AG08395 (cell line): ENCODE results near the gene STAC.
"Not testable (repeated sequence)": the region's sequence is repeated elsewhere in the genome, so short reads cannot be mapped to it uniquely, and the experiment has no call there.

Experiments
- DNase-seq: peaks from one replicate; pipeline ENCODE4 v3.0.0; 2012; ENCODE audit warnings: mixed read lengths, low spot score

STAC gene

DNA sequence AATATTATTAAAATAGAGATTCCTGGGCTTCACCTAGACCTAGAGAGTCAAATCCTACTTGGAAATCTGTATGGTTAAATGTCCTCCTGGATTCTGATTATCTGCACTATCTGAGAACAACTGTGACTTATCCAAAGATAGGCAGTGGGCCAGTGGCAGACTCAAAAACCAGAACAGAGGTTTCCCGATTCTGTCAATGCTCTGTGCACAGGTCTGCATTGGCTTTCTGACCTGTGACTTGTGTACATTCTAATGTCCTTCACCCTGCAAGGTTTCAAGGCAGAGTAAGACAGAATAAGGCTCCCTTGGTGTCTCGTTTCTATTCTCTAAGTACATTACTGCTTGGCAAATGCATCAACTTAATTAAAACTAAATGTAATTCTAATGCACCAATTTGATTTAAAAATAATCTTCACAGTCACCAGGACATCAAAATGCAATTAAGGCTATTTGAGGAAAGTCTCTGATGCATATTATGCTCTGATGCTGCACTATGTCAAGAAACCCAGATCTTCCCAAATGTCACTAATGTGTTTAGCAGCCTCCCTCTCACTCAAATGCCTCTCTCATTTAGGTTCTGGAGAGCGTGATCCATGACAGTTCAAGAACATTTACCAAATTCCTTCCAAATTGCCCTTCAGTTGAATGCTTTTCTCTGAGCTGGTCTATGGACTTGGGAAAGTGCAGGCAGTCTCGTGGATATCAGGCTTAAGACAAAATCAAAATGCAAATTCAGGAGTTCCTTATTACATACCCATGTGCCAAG is 140.1 kb downstream of the STAC start:
- DNase-seq = no peak

DNA sequence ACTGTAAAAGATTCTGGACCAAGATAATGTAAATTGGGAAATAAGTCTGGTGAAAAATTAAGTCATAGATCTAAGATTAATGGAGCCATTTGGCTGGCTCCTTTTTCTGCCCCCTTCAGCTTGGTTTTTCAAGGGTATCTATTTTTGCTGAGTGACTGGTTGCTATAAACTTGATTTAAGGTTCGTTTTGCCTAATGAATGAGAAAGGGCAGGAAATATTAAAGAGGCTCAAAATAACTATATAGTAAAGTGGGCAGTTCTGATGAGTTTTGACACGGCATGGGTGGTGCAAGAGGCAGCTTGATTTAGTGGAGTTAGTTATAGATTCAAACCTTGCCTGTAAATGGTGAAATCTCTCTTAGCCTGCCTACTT is 140.7 kb downstream of the STAC start:
- no peak for DNase-seq

DNA sequence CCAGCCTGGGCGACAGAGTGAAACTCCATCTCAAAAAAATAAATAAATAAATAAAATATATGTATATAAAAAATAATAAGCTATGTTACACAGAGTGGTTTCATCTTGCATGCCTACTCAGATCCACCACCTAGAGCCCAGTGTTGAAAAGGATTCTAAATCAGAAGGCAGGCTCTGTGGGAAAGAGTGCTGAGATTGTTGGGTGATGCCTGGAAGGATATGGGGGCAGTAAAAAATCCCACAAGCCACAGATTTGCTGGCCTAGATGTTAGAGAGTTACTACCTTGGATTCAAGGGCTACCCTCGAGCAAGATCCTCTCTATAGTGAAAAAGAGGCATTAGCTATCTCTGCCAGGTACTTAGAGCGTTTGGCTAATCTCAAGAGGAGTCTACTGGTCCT is 144.3 kb downstream of the STAC start:
- DNase-seq = peak; percentile 10

DNA sequence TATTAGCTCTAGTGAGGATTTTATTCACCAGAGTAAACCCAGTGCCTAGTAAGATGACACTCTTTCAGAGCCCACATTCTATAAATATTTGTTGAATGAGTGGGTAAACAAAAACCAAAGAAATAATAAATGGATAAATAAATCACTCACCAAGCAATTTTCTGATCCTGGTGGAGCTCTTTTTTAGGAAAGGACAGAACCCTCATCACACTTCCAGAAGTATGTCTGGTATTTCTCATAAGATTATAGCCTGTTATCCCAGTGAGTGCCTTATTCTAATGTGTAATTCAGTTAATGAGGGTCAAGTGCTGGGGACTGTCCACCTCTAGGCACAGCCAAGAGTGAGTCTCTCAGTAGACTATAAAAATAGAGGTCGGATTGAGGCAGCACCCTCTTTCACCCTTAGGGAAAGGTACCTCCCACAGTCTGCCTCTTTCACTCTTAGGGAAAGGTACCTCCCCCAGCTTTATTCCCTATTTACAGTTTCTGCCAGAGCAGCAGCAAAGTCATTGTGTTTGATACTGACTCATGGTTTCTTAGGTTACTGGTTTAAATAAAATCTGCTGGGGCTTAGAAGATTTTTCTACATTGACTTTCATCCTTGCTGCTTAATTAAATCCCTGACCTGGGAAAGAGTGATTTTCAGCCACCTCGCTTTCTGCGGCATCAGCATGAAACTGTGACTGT is 145.0 kb downstream of the STAC start:
- peak; percentile 74 for DNase-seq

DNA sequence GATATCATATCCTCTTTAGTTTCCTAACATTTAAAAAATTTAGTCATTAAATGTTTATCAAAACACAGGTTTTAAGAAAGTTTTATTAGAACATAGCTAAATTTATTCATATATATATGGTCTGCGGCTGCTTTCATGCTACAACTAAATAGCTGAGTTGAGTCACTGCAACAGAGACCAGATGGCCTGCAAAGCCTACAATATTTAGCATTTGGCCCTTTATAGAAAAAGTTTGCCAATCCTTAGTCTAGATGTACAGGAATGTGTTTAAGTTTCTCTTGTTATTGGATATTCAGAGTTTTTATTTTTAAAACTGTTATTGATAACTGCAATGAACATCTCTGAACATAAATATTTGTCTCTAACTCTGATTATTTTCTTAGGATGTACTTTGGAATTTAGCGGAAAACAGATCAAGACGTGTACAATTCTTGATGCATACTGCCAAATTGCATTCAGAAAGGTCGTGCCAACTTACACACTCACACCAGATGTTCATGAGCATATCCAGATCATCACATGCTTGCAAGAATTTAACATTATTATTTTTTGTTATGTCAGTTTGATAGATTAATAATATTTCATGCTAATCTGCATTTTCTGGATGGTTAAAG is 157.9 kb downstream of the STAC start:
- DNase-seq = no peak

DNA sequence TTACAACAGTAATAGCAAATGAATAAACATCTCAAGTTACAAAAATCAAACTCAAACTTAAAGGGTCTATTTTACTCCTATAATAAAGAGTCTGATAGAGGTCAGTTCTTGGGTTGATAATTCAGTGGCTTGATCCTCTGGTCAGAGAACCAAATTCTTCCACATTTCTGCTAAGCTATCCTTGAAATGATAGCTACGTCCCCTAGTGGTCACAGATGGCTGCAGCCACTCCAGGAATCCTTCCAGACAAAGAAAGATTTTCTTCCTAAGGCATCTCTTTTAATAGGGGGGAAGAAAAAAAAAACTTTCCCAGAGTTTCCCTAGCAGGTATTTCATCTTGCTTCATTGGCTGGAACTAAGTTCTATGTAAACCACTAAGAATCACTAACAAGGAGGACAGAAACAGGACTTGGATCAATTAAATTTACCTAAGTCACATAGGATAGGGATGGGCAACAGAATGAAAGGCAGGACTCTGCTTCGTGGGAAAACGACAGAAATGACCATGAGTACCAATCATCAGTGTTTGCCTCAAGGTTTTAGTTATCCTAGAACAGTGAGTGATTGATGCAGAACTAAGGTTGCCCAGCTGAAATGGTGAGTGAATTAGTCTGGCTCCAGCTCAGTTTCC is 160.7 kb downstream of the STAC start:
- DNase-seq = peak; percentile 49

DNA sequence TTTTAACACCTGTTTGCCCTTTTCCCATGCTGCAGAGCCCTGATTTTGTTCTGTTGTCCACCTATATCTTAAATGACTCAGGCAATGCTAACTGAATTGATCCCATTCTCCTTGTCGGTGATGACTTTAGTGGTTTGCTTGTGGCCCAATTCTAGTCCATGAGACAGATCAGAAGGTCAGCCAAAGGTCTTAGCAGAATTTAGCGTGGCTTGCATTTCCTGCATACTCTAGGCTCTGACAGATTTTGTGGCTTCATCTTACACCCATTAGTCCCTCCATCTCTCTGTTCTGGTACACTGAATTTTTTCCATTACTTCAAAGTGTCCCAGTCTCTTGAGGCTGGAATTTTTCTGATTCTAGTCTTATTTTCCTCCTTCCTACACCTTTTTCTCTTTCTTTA is 161.9 kb downstream of the STAC start:
- DNase-seq = peak; percentile 53

DNA sequence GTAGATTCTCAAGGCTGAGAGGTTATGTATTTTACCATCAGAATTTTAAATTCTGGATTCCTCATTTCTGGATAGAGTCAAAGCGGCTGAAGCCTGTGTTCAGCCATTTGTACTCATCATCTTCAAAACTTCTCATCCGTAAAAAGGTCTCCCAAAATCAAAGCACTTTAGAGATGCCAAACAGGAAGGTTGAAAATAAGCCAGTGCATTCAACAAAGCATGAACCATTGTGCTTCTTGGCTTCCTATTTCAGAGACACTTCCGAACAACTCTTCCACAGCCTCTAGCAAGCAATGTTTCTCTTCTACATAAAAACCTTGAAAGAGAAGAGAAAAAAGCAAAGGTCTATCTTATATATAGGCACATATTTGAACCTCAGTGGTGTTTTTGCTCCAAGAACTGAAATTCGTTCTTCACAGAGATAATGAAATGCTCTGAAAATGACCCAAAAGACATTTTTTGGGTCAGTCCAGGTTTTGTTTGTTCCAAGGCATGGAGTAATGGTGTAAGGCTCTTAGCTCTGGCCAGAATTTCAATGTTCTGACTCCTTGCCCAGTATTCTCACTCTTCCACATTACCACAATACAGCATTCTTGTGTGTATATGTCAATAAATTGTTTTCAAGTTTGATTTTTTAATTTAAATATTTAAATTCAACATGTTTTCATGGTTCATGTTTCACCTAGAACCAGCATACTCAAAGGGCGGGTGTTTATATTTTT is 163.1 kb downstream of the STAC start:
- DNase-seq = peak; percentile 13

DNA sequence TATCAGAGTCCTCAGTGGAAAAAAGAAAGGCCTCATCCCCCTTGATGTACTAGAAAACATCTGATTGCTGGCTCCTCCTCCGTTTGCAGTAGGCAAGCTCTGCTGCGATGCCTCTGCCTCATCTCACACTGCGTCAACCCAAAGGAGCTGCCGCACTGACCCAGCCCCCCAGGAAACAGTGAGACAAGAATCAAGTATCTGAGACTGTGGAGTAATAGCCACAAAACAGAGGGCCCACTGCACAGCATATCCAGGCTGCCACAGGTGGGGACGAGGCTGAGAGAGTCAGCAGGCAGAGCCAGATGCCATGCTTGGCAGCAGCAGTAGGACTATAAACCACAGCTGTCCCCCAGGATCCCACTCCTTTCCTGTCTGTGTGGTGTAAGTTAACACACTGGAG is 165.9 kb downstream of the STAC start:
- no peak for DNase-seq

DNA sequence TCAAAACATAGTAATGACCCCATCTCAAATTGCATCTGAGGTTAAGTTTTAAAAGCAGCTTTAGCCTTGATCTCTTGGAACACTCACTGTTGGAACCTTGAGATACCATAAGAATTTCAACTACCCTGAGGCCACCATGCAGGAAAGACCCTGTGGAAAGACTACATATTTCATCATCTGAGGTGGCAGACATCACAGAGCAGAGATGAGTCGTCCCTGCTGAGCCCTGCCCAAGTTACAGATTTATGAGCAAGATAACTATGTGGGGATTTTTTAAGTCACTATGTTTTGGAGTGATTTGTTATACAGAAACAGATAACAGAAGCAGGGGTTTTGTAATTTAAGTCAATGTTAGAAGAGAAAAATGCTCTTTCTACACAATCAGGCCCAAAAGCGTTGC is 168.4 kb downstream of the STAC start:
- DNase-seq = no peak

DNA sequence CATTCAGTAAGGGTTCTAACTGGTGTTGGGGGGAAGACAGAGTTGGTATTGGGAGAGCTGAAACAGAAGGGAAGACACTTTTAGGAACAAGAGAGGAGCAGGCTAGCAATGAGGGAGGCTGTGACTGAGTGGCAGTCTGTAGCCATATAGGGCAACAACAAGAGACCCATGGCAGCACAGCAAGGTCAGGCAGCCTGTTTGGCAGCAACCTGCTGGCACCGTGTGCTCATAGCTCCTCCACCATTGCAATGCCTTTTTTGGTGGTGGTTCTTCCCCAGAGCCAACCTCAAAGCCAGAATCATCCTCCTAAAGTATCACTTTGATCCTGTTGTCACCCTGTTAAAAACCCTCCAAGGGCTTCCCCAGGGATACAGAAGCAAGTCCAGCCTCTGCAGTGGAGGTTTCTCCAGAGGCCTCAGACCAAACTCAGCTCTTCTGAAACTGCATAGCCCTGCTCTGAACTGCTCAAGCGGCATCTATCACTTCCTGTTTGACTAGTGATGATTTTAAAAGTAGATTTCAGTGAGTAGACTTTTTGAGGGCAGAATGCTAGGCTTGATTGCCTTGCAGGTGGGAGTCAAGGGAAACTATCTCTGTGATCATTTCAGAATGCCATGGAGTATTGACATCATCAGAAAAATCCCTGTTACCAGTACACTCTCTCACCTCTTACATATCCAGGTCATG is 176.9 kb downstream of the STAC start:
- DNase-seq = no peak

DNA sequence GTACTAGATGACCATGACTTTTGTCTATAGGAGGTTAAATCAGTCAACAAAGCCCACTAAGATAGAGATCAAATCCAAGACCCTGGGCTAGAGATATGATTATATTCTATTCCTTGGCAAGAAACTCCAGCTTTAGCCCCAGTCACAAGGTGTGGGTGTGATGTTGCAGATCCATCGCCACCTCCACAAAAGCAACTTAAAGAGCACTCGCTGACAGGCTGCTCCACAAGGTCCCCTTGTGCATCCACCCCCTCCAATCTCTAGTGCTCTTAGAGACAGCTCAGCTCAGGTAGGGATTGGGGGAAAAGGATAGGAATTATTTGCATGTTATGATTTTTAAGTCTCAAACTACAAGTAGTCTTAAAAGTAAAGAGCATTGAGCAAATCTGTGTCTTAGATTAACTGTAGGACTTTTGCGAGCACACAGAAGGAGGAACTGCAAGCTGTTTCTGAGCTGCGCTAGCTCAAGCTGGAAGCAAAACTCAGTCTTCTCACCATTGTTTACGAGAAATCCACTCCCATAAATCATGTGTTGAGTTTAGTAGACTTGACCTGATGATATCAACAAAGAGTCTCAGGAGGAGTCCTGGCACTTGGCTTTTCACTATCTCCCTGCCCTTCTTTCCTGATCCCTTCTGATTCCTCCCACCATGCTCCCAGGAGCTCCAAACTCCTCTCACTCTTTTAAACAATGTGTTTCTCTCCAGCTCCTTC is 177.6 kb downstream of the STAC start:
- DNase-seq = no peak

DNA sequence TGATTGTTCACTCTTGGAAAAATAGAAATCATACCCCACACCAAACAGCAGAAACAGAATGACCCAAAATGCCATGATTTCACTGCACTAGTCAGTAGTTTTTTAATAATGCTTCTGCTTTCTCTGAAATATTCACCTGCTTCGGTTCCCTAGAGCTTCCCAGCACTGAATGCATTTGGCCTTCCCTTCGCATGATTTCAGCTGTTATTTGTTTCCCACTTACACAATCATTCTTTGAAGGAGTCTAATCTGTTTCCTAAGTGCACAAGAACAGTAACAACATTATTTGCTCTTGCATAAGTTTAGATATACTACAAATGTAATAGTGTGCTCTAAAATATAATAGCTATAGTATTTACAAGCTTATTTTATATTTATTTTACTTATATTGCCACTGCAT is 178.7 kb downstream of the STAC start:
- no peak for DNase-seq

DNA sequence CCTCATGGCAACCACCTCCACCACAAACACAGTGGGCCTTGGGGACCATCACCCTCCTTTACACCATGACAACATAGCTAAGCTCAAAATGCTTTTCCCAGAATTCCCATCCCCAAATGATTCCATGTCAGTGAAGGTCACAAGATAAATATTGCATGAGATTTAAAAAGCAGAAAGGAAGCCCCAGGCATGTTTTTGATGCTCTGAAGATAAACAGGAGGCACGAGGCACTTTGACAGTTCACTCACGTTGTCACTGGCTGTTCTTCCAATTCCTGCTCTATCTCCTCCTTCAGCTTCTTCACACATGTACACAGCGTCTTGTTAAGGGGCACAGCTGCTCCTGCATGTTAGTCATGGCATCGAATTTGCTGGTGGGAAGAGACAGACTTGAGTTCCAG is 180.4 kb downstream of the STAC start:
- DNase-seq = no peak

DNA sequence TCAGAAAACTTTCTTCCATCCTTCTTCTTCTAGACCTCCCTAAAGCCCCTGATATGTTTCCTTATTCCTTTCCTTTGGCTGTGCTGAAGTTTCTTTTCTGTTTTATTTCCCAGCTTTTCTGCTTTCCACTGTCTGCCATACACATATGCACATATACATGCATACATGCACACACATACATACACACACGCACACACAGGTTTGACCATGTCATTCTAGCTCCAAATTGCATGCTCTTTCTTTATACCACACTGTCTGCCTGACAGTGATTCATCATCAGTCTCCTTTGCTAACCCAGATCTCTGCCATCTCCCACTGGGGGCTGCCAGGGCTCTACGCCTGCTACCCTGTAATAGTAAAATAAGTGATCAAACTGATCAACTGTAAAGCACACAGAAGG is 181.3 kb downstream of the STAC start:
- DNase-seq = no peak

DNA sequence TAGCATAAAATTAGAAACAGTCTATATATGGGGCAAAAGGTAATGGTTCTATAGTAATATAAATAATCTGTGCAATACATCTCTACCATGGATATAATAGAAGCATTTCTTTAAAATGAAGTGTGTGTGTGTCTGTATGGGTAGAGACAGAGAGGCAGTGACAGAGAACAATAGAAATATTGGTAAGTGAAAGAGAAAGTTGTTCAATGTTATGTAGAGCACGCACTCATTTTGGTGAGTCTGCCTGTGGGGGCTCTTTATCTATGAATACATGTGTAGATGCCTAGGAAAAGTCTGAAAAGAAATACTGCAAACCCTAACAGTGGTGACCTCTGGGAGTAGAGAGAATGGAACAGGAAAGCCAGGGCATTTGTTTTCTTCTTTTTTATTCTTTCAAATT is 182.6 kb downstream of the STAC start:
- no peak for DNase-seq

DNA sequence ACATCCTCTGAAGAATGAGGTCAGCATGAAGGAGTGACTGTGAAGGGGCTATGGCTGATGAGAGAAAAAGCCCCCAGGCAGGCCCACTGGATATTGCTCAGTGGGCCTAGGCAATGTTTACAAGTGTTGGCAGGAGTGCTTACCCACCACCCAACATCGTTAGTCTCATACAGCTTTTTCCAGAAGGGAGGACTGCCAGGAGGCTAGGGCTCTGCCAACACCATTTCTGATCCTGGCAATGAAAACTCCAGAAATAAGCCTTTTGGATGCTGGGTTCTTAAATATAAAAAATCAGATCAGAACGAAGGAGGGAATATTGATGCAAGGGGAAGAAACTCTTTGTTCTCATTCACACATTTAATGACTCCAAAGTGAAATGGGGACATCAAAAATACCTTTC is 194.9 kb downstream of the STAC start:
- DNase-seq = no peak

DNA sequence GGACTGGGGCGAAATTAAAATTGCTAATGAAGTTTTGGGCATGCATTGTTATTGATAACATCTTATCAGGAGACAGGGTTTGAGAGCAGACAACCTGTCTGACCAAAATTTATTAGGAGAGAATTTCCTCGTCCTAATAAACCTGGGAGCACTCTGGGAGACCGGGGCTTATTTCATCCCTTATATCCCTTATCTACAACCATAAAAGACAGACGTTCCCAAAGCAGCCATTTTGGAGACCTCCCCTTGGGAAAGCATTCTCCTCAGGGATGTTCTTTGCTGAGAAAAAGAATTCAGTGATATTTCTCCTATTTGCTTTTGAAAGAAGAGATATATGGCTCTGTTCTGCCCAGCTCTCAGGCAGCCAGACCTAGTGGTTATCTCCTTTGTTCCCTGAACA is 198.1 kb downstream of the STAC start:
- DNase-seq = not testable (repeated sequence)

DNA sequence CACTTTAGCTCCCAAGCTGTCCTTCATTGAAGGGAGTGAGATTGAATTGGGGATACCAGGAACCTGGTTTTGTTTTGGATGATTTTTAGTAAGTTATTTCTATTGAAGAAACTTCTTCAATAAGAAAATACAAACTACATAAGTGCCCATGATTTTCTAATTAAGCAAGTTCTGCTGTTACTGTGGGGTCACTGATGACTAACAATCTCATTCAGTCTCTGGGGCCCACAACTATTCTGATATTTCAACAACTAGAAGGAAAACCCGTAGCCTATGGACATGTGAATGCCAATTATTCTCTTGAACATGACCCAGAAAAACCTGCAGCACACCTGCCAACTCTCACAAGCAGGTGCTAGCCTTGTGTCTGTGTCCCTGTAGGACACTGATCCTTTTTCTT is 199.4 kb downstream of the STAC start:
- no peak for DNase-seq

DNA sequence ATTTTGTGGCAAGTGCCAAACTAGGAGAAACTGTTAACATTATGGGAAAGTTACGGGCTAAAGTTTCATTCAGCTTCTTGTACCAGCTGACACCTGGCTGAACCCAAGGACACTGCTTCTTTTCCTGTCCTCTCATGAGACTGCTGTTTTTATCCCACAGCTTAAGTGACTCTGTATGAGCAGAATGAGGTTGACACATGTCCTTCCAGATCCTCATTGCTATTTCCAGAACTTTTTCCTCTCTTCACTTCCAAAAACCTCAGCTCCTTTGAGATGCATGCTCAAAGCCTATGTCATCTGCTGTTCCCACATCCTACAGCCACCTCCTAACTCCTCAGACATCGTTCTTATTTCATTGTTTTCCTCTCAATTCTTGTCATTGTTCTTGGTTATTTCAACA is 200.4 kb downstream of the STAC start:
- DNase-seq = no peak

DNA sequence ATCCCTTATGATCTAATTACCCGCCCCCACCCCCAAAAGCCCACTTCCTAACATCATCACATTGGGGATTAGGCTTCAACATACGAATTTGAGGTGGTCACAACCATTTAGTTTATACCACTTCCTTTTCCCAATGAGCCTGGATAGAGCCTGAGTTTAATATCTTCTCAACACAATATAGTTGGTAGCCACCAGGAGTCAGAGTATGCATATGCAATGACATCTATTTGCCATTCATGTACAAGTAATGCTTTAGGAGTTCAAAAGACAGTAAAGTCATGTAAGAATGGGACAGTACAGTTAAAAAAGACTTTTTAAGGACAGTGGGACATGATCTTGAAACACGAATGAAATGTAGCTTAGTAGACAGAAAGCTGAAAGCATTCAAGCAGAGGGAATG is 211.7 kb downstream of the STAC start:
- DNase-seq = peak; percentile 53
